ENCODE results near the gene UST.

Gene UST

GRCh38 chr6:149008741-149009140 lies 261.9 kb downstream of the UST start:
- DNase-seq (ENCODE audit: extremely low spot score) = no peak
- TF ChIP-seq CTCF (IDR thresholded peaks at IDR 0.05; ENCODE audit: control extremely low read depth, extremely low read depth, low read depth, missing control alignments) = no peak
- CTCF ChIA-PET = interaction anchor here (2.0 kb wide), 1 partner anchor 28 kb away, joined by 5 read pairs; no protein-coding TSS in a partner anchor
- POLR2A ChIA-PET = no interaction called here

GRCh38 chr6:149012040-149012545 lies 265.3 kb downstream of the UST start:
- TF ChIP-seq CTCF (IDR thresholded peaks at IDR 0.05; ENCODE audit: control extremely low read depth, extremely low read depth, low read depth, missing control alignments) = no peak
- ChIA-PET POLR2A (no interaction called here), CTCF (interaction anchor here (1.1 kb wide), 1 partner anchor 418 kb away, joined by 3 read pairs; no protein-coding TSS in a partner anchor)
- DNase-seq (ENCODE audit: extremely low spot score) = no peak

GRCh38 chr6:149013586-149014344 lies 266.9 kb downstream of the UST start:
- CTCF ChIA-PET = interaction anchor here (1.1 to 1.4 kb wide), 2 partner anchors 13 to 436 kb away, joined by 3 to 6 read pairs; no protein-coding TSS in a partner anchor
- DNase-seq (ENCODE audit: extremely low spot score) = no peak
- POLR2A ChIA-PET = no interaction called here
- no peak for TF ChIP-seq CTCF (IDR thresholded peaks at IDR 0.05; ENCODE audit: control extremely low read depth, extremely low read depth, low read depth, missing control alignments)

GRCh38 chr6:149014631-149015534 lies 268.1 kb downstream of the UST start:
- POLR2A ChIA-PET = no interaction called here
- no peak for TF ChIP-seq CTCF (IDR thresholded peaks at IDR 0.05; ENCODE audit: control extremely low read depth, extremely low read depth, low read depth, missing control alignments)
- CTCF ChIA-PET = interaction anchor here (1.1 to 2.1 kb wide), 3 partner anchors 12 to 437 kb away, joined by 3 to 6 read pairs (median 5); no protein-coding TSS in a partner anchor
- no peak for DNase-seq (ENCODE audit: extremely low spot score)

GRCh38 chr6:149015535-149016525 lies 269.0 kb downstream of the UST start:
- DNase-seq (ENCODE audit: extremely low spot score) = no peak
- ChIA-PET POLR2A (no interaction called here), CTCF (interaction anchor here (0.8 to 2.1 kb wide), 3 partner anchors 9 to 437 kb away, joined by 3 to 5 read pairs (median 3); no protein-coding TSS in a partner anchor)
- TF ChIP-seq CTCF (IDR thresholded peaks at IDR 0.05; ENCODE audit: control extremely low read depth, extremely low read depth, low read depth, missing control alignments) = no peak

Measured in GM10248 (cell line).